Heart left ventricle (tissue), 13 donors: ENCODE results near the gene ZNF446.

ENCODE experiments used
- CTCF ChIP-seq, 12 donors: fragments of 200-600 bp; sonication (generic) in 4 of 12; IDR thresholded peaks; one replicate each; pipeline versions ENCODE4 v1.5.0 to v1.8.0; 2018 to 2022; ENCODE audit warnings: antibody characterized with exemption in 12 of 12, mild to moderate bottlenecking in 5 of 12
- POLR2A ChIP-seq, 2 donors: fragments of 450-650 bp; IDR thresholded peaks; one replicate each; pipeline ENCODE4 v1.6.1; 2017; ENCODE audit warnings: antibody characterized with exemption in 2 of 2, mild to moderate bottlenecking in 2 of 2, moderate library complexity in 2 of 2
- donor health status: ischemic (EF 13 %, LVEDD 7.1; RV severe dilation, severe dysfunction).
- donor health status: DM: no; HTN: yes; CAD: no.
- donor health status: DM: no; HTN: no; CAD: no.
- donor health status: ischemic (EF 25% LVEDD 6.9; RV normal size, moderate dysfunction).
- donor health status: ischemic (EF 25% LVEDD 5.7; RV mildly dilated, moderate dysfunction).
- donor health status: ischemic (EF 35%, LVEDD 5.7; RV mildly dilated, moderate dysfunction).
- donor health status: nonischemic (EF 11% LVEDD 7.7; RV severe dilation, severe dysfunction).
- donor health status: DM: yes; HTN: yes; CAD: no.
- donor health status: PGD.
- donor health status: ischemic (EF 29% LVEDD 5.4; RV normal size, mild dysfunction).
- donor health status: nonischemic (EF 23%, LVEDD 6.1; RV moderate dilation, normal function).

DNA sequence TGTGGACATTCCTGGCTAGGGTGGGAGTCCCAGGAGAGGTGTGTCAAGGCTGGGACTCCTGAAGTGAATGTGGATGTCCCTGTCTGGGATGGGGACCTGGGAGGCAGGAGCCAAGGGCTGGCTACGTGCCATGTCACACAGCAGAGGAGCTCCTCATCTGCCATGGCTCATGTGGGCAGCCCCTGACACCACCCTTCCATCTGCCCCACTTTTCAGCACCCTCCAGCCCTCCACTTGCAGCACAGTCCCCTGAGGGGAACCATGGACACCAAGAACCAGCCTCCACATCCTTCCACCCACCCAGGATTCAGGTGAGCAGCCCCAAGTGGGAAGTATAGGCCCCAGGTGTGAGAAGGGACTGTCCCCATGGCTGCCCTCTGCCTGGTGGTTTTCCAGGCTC lies 1.7 kb downstream of the ZNF446 start:
- no peak for TF ChIP-seq CTCF (IDR thresholded peaks at IDR 0.05)
- TF ChIP-seq POLR2A (IDR thresholded peaks at IDR 0.05), result no peak
